Measurements from ENCODE around the gene SLC37A3.
"Not testable (repeated sequence)": the region's sequence is repeated elsewhere in the genome, so short reads cannot be mapped to it uniquely, and the experiment has no call there.

SLC37A3 gene, protein sequence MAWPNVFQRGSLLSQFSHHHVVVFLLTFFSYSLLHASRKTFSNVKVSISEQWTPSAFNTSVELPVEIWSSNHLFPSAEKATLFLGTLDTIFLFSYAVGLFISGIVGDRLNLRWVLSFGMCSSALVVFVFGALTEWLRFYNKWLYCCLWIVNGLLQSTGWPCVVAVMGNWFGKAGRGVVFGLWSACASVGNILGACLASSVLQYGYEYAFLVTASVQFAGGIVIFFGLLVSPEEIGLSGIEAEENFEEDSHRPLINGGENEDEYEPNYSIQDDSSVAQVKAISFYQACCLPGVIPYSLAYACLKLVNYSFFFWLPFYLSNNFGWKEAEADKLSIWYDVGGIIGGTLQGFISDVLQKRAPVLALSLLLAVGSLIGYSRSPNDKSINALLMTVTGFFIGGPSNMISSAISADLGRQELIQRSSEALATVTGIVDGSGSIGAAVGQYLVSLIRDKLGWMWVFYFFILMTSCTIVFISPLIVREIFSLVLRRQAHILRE

DNA sequence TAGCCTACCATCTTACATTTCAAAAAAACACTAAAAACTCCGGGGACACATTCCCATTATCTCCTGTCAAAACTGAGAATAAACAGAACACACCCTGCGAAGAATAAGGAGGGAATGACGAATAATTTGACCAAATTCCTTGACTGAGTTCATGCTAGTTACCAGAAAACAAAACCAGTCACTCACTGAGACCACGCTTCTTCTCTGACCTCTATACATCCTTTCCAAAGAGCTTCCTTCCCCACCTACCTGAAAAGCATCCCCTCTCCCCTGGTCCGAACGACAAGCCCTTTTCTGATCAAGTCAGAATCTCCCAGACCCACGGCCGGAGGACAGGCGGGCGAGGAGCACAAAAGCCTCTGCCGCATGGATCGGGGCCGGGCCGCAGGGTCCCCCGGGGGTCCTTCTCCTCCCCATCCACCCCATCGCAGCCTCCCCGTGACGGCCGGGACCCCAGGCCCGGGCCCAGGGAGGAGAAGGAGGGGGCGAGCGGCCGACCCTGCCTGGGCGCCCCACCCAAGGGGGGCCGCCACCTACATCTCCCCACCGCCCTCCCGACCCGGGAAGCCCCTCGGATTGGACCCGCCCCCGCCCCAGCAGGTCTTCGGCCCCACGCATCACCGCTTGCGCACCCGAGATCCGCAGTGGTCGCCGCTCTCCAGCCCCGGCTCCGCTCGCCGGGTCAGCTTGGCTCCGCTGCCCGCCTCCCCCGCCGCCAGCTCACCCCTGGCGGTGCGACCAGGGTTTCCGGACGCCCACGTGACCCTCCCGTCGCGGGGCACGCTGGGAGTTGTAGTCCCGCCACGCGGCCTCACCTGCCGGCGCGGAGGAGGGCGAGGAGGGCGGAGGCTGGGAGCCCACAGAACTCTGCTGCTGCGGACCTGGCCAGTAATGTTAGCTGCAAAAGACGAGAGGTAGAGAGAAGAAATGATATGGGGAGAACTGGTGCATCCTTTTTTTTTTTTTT lies at the start of gene SLC37A3:
SLC37A3 (minus strand) TSS at position 747 of the 967 bp plus-strand sequence. CDS start 16,004 bp downstream, outside the sequence.
- peak; percentile 89 for DNase-seq

DNA sequence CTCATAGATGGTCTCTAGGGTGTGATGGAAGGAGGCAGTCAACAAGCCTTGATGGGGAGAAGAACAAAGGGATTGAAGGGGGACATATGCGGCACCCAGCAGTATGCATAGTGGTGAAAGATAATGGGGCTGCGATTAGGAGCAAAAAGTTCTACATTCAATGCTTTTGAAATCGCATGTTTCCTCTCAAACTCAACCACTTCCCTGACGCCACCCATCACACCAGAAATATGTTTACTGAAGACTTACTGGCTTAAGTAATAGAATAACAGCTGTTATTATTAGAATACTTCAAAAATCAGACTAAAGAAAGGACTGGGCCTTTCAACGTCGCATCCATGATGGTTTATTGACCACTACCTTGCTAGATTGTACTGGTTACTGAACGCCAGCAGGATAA lies 49.5 kb upstream of the SLC37A3 start:
- DNase-seq: no peak

DNA sequence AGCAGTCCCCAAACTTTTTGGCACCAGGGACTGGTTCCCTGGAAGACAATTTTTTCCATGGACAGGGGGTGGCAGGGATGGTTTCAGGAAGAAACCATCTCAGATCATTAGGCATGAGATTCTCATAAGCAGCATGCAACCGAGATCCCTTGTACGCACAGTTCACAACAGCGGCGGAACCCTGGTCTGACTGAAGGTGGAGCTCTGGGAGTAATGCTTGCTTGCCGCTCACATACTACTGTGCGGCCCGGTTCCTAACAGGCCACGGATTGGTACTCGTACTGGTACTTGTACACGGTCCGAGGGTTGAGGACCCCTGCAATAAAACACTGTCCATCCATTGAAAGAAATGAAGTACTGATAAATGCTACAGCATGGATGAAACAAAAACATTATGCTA lies 48.1 kb upstream of the SLC37A3 start:
- DNase-seq: no peak

DNA sequence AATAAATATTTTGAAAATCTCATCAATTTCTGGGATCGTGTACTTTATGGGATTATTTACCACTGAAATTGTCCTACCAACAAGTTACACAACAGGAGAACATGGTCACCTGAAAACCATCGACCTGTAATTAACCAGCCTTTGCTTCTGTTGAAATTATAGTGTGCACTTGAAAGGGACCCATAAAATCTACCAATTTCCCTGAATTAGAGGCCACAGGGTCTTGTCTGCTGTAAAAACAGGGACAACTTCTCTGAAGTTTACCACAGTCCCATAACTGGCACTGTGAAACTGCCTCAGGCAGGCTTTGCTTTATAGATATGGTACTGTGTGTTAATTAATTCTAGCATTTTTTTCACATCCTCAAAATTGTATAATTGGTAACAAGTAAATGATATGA lies 43.2 kb upstream of the SLC37A3 start:
- no peak for DNase-seq

DNA sequence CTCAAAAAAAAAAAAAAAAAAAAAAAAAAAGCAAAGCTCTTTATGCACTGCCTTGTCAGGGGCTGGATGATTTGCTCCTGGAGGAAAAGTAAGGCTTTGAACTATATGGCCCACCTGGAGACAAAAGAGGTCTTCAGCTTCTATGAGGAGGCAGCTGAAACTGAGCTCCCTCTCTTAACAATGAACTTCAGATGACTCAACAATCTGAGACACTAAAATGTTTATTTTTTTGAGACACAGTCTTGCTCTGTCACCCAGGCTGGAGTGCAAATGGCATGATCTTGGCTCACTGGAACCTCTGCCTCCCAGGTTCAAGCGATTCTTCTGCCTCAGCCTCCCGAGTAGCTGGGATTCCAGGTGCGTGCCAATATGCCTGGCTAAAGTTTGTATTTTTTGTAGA lies 42.3 kb upstream of the SLC37A3 start:
- no peak for DNase-seq

DNA sequence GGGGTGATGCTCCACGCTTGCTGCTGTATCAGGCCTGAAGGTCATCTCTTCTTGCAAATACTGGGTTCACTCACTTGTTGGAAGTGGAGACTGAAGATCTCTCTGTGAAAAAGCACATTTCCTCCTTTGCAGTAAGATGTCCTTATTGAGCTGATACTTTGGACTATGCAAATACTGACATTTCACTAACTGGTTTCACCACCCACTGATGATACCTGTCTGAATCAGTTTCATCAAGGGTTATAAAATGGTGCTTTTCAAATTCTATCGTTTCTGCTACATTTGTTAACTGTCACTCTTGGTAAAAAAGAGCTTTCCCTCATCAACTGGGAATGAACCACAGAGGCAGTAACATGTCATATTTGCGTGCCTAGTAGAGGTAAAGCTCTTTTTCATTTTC lies 41.0 kb upstream of the SLC37A3 start:
- no peak for DNase-seq

DNA sequence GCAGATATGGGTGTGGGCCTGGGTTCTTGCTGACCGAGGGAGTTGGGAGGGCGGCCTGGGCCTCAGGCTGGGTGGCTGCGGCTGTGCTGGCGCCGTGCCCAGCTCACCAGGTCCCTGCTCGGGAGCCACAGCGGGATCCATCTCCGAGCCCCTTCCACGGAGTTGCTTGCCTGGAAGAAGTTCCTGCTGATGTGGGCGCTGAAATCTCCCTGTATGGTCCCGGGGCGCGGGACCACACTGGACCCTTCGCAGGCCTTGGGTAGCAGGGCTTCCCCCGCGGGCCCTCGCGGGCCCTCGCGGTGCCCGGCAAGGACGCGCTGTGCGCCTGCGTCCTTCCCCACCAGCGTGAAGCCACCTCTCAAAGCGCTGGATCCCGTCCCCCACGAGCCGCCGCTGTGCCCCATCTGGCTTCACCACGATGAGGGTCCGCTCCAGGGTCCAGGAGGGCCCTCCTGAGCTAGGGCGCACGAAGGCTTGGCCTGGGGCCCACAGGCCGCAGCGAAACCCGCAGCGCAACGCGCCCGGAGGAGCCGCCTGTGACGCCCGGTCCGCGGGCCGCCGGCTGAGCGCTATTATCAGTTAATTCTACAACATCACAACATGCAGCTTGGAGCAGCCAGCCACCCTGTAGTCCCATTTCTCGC lies 37.0 kb upstream of the SLC37A3 start:
- no peak for DNase-seq

DNA sequence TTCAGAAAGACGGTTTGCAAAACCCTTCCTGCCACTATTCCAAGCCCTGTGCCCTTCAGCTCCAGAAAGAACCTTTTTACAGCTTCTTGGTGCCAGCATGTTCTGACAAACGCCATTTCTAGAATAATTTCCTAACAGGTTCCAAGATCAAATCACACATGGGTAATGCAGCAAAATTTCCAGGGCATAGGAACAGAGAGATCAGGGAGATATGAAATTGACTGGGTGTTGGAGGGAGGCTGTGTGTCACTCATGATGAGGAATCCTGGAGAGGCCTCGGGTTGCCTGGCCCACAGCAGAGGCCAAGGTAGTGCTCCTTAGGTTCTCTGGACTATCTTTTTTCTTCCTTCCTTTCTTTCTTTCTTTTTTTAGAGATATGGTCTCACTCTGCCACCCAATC lies 35.1 kb upstream of the SLC37A3 start:
- no peak for DNase-seq

DNA sequence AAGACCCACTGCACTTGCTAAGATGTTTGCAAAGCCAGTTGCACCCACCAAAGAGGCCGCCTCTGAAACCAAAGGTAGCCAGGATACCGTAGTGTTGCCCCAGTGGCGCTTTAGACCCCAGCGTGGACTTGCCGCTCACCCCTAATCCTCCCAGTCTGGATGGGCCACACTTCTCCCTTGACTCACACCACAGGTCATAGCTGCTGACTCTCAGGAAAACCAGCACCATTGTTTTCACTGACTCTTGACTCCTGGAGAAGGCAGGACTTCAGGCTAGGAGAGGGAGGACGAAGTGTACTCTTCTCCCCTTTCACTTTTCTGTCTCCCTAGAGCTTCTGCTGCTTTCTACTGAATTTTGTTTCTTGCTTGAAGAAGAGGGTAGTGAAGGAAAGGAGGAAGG lies 27.8 kb upstream of the SLC37A3 start:
- no peak for DNase-seq

DNA sequence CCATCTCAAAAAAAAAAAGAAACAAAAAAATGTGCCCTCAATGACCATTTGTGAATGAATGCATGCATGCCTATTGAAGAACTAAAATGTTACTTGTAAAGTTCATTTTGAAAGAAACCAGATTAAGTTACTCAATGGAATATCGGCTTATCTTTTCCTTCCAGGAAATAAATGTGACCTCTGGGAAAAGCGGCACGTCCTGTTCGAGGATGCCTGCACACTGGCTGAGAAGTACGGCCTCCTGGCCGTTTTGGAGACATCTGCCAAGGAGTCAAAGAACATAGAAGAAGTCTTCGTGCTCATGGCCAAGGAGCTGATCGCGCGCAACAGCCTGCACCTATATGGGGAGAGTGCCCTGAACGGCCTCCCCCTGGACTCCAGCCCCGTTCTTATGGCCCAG lies 27.4 kb upstream of the SLC37A3 start:
- DNase-seq: no peak

DNA sequence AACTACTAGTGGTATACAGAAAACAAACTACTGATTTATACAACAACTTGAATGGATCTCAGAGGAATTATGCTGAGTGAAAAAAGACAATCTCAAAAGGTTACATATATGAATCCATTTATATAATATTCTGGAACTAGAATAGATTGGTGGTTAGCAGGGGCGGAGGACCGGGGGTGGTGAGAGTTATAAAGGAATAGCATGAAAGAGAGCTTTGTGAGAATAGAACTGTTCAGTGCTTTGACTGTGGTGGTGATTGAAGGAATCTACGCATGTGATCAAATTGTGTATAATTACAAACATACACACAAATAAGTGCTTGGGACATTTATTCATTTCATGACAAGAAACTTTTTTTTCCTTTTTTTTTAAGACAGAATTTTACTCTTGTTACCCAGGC lies 25.2 kb upstream of the SLC37A3 start:
- no peak for DNase-seq

DNA sequence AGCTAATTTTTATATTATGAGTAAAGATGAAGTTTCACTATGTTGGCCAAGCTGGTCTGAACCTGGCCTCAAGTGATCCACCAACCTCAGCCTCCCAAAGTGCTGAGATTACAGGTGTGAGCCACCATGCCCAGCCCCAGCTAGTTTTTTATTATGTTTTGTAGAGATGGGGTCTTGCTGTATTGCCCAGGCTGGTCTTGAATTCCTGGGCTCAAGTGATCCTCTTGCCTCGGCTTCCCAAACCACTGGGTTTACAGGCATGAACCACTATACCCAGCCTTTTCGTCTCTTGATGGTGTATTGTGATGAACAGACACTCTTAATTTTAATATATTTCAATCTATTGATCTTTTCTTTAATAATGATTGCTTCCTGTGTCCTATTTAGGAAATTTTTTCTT lies 23.2 kb upstream of the SLC37A3 start:
- no peak for DNase-seq

DNA sequence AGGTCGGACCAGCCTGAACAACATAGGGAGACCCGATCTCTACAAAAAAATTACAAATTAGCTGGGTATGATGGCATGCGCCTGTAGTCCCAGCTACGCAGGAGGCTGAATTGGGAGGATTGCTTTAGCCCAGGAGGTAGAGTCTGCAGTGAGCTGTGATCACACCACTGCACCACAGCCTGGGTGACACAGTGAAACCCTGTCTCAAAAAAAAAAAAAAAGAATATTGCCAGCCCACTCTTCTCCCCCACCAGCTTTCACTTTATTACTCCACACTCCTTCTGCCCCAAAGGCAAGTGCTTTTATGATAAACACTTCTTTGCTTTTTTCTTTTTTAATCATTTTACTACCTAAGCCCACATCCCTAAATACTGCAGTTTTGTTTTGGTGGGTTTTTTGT lies 20.3 kb upstream of the SLC37A3 start:
- DNase-seq: no peak

DNA sequence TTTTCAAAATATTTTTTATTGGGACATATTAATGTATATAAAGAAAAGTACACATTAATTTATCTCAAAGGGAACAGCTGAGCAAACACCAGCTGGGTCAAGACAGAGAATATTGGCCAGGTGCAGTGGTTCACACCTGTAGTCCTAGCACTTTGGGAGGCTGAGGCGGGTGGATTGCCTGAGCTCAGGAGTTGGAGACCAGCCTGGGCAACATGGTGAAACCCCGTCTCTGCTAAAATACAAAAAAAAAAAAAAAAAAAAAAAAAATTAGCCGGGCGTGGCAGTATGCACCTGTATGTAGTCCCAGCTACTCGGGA lies 19.8 kb upstream of the SLC37A3 start:
- not testable (repeated sequence) for DNase-seq

DNA sequence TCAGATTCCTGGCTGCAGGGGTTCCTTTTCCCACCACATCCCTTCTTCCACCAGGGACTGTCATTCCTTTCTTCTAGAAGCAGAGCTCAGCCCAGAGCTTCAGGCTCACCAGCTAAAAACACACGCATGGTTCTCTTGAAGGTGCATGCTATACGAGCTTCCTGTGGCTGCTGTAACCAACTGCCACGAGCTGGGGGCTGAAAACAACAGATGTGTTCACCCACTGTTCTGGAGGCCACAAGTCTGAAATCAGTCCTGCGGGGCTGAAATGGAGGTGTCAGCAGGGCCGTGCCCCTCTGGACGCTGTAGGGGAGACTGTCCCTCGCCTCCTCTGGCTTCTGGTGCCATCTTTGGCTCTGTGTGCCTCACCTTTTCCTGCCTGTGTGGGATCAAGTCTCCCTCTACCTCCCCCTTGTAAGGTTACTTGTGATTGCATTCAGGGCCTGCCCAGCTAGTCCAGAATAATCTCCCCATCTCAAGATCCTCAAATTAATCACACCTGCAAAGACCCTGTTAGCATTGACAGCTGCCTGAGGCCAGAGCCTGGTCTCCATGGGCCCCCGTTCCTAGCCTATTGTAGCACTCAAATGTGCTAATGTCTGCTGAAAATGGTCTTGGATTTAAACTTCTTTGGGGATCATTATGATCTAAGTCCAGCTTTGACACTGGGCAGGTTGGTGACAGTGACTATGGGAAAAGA lies 19.3 kb upstream of the SLC37A3 start:
- DNase-seq: no peak

DNA sequence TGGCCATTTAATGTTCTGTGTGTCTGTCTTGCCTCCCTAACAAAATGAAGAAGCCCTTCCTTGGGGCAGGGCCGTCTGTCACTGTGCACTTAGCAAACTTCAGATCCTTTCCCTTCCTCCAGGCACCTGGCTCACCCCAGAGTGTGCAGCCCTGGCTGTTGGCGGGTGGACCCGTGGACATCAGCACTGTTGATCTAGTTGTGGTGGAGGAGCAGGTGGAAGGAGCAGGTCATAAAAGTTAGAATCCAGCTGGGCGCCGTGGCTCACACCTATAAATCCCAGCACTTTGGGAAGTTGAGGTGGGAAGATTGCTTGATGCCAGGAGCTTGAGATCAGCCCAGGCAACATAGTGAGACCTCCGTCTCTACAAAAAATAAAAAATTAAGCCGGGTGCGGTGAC lies 18.2 kb upstream of the SLC37A3 start:
- DNase-seq: no peak

DNA sequence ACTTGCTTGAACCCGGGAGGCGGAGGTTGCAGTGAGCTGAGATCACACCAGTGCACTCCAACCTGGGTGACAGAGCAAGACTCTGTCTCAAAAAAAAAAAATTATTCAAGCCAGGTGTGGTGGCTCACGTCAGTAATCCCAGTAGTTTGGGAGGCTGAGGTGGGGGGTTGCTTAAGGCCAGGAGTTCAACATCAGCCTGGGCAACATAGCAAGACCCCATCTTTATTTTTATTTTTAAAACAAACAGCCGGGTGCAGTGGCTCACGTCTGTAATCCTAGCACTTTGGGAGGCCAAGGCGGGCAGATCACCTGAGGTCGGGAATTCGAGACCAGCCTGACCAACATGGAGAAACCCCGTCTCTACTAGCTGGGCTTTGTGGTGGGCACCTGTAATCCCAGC lies 17.5 kb upstream of the SLC37A3 start:
- not testable (repeated sequence) for DNase-seq

DNA sequence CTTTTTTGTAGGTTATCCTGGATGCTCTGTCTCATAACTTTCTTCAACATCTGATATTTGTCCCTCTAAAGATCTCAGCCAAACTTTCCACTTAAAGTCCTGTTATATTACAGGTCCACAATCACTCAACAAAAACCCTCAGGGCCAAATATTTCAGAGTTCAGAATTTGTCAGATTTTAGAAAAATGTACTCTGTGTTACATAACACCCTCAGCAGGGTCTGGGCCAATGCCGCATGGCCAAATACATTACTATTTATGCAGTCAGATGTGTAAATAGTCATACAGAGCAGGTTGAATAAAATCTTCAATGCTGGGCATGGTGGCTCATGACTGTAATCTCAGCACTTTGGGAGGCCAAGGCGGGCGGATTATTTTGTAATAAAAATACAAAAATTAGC lies 17.0 kb upstream of the SLC37A3 start:
- DNase-seq: no peak

DNA sequence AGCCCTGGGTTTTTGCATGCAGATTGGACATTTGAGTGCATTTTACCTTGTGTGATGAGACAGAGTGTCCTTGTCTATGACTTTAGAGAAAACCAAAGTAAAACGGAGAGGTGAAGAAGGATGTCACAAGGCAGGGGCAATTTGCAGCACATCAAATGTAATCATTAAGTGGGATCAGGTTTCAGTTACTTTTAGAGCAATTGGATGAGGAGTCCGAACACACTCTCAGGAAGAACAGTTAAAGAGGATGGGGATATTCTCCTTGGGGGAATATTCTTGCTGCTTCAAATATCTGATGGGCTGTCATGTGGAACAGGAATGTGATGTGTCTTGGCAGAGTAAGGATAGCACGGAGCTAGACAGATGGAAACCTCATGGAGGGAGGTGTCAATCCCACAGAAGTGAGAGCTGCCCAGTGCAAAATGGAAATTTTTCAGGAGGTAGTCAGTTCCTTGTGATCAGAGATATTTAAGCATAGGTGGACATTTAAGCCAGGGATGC lies 6.3 kb upstream of the SLC37A3 start:
- no peak for DNase-seq

DNA sequence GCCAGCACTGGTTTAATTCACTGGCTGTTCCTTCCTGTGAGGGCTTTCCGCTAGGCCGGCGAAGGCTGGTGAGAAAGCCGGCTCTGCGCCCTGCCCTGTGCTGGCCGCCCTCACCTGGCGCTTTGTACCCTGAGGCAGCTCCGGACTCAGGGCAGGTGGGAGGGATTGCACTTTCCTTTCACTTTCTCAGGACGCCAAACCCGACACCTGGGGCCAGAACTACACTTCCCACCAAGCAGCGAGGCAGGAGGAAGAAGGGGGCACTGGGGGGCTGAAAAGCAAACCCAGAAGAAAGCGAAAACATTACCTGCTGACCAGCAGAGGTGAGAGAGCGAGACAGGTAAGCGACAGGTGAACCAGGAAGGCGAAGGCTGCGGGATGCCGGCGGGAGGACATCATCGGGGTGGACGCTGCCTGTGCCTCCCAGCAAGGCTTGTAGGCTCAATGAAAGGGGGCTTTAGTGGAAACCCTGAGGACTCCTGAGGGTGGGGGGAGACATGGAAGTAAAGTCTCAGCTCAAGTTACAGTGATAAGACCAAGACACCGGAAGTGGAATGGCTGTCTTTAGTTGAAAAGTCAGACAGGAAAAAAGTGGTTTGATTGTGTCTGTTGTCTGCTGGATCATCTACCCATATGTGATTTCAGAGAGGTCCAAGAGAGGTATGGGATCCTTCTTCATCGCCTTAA lies 5.7 kb upstream of the SLC37A3 start, which contains the start of gene RAB19:
RAB19 (plus strand) TSS at position 181 of the 687 bp plus-strand sequence. CDS start 3,589 bp downstream, outside the sequence.
- peak; percentile 32 for DNase-seq

DNA sequence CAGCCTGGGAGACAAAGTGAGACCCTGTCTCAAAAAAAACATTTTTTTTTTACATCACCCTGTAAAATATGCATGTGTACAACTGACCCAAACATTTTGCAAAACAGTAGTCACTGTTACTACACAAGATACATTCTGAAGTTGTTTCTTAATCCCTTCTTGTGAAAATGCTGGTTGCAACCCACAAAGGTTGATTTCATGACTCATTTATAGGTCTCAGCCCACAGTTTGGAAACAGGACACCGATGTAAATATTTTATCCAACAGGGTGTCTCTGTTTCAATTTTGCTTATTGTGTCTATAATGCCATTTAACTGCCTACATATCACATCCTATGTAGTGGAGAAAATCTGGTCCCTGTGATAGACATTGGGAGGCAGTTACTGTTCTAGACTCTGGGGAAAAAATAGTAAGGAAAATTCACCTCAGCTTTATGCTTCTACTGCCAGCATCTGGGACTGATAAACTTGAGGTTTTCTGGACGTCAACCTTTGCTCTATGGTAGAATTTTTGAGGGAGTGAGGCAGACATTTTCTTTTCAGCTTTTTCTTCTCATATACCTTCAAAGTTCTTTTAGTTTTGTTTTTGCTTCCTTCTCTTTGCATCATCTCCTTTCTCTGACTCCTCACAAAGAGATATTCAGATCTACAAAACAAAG lies 4.0 kb upstream of the SLC37A3 start:
- peak; percentile 50 for DNase-seq
